Measurements from ENCODE around the gene BAAT.

BAAT gene

GRCh38 chr9:101428909-101429308 is 44.1 kb upstream of the BAAT start:
- no peak for TF ChIP-seq ZNF585B (tag by site-specific recombination; IDR thresholded peaks at IDR 0.05)
- no peak for TF ChIP-seq ZNF555 (tag by site-specific recombination; conservative IDR thresholded peaks at IDR 0.05)
- TF ChIP-seq AEBP2 (tag by site-specific recombination; IDR thresholded peaks at IDR 0.05; ENCODE audit: borderline replicate concordance) = no peak
- no peak for TF ChIP-seq ZSCAN18 (tag by site-specific recombination; IDR thresholded peaks at IDR 0.05)
- no peak for TF ChIP-seq ZNF398 (tag by site-specific recombination; IDR thresholded peaks at IDR 0.05)
- TF ChIP-seq MYNN (tag by site-specific recombination; IDR thresholded peaks at IDR 0.05; ENCODE audit: borderline replicate concordance) = no peak
- no peak for TF ChIP-seq ZNF433 (tag by site-specific recombination; IDR thresholded peaks at IDR 0.05; ENCODE audit: low read depth)
- no peak for TF ChIP-seq ZNF404 (tag by site-specific recombination; IDR thresholded peaks at IDR 0.05)
- no peak for TF ChIP-seq FEZF1 (tag by site-specific recombination; IDR thresholded peaks at IDR 0.05)
- no peak for TF ChIP-seq ZNF561 (tag by site-specific recombination; IDR thresholded peaks at IDR 0.05; ENCODE audit: borderline replicate concordance)
- no peak for TF ChIP-seq ZNF692 (tag by site-specific recombination; IDR thresholded peaks at IDR 0.05)
- ChIA-PET CTCF (interaction anchor here (1.2 to 2.3 kb wide), 3 partner anchors 9 to 30 kb away, joined by 3 to 5 read pairs (median 4); no protein-coding TSS in a partner anchor), POLR2A (no interaction called here)
- Histone ChIP-seq H3K9me3 (ENCODE audit: control insufficient read depth, insufficient read depth, low read depth, low read length) (no peaks in the 10 kb centered on the region), H3K36me3 (ENCODE audit: control insufficient read depth in 2 of 2, insufficient read depth in 1 of 2, low read length in 2 of 2) (no peaks in the 10 kb centered on the region), H3K27ac (ENCODE audit: extremely low read depth, low read depth, low read length) (no peak overlapping the region), H3K4me3 (ENCODE audit: low read depth, low read length) (no peak overlapping the region), H3K4me1 (ENCODE audit: control insufficient read depth, insufficient read depth, low read length) (no peaks in the 10 kb centered on the region)

GRCh38 chr9:101427957-101428655 is 43.3 kb upstream of the BAAT start:
- Histone ChIP-seq H3K36me3 (ENCODE audit: control insufficient read depth in 2 of 2, insufficient read depth in 1 of 2, low read length in 2 of 2) (no peaks in the 10 kb centered on the region), H3K9me3 (ENCODE audit: control insufficient read depth, insufficient read depth, low read depth, low read length) (no peaks in the 10 kb centered on the region), H3K27ac (ENCODE audit: extremely low read depth, low read depth, low read length) (no peak overlapping the region), H3K4me3 (ENCODE audit: low read depth, low read length) (no peak overlapping the region), H3K4me1 (ENCODE audit: control insufficient read depth, insufficient read depth, low read length) (no peaks in the 10 kb centered on the region)
- CTCF ChIA-PET = interaction anchor here (0.6 to 1.6 kb wide), 4 partner anchors 8 to 1149 kb away, joined by 3 to 5 read pairs (median 4); no protein-coding TSS in a partner anchor
- POLR2A ChIA-PET = no interaction called here
- TF ChIP-seq ZNF146 (tag by site-specific recombination; IDR thresholded peaks at IDR 0.05) (no peak), ZNF621 (tag by site-specific recombination; IDR thresholded peaks at IDR 0.05) (no peak), ATF2 (tag by site-specific recombination; IDR thresholded peaks at IDR 0.05; ENCODE audit: low read depth) (no peak), ZNF121 (tag by site-specific recombination; IDR thresholded peaks at IDR 0.05) (no peak), ZNF302 (tag by site-specific recombination; IDR thresholded peaks at IDR 0.05; ENCODE audit: low read depth) (no peak), PBX3 (CRISPR knock-in tag; IDR thresholded peaks at IDR 0.05) (no peak), ZNF768 (tag by site-specific recombination; IDR thresholded peaks at IDR 0.05) (no peak), SALL2 (tag by site-specific recombination; IDR thresholded peaks at IDR 0.05; ENCODE audit: borderline replicate concordance) (no peak), ZNF138 (tag by site-specific recombination; IDR thresholded peaks at IDR 0.05; ENCODE audit: borderline replicate concordance) (no peak), ZNF341 (tag by site-specific recombination; IDR thresholded peaks at IDR 0.05; ENCODE audit: low read depth) (no peak), KLF17 (tag by site-specific recombination; IDR thresholded peaks at IDR 0.05) (no peak), ZNF184 (tag by site-specific recombination; IDR thresholded peaks at IDR 0.05) (no peak), GLIS2 (tag by site-specific recombination; IDR thresholded peaks at IDR 0.05) (no peak), WT1 (tag by site-specific recombination; IDR thresholded peaks at IDR 0.05) (no peak)

Data from HEK293 (cell line).